ENCODE measurements around the gene NRXN2.

NRXN2 gene

DNA sequence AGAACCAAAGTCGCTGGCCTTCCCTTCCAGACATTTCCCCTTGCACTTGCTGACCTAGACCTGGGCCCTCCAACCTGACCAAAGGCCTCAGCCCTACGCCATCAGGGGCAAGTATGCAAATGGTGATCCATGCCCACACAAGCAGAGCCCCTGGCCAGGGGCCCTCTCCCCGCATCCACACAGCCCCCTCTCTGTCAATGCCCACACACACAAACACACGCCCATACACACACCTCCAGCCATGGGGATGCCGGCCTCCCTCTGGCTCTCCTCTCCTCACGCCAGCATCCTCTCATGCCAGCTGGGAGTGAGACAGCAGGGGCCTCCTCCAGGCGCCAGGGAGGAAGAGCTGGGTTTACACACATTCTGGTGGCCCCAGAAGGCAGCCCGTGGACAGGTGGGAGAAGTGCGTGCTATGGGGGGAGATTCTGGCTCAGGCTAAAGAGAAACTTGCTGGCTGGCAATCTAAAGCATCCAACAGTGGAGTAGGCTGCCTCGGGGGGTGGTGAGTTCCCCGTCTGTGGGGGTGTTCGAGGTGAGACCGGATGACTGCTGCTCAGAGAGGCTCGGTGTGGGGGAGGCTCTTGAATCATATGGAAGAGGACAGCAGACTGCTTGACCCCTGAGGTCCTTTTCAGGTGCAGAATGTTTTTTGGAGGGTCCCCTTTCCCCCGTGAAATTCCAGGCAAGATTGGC, 4.8 kb downstream of the NRXN2 start:
- no peak for TF ChIP-seq FOXM1 (IDR thresholded peaks at IDR 0.05; ENCODE audit: borderline replicate concordance, low read depth)

DNA sequence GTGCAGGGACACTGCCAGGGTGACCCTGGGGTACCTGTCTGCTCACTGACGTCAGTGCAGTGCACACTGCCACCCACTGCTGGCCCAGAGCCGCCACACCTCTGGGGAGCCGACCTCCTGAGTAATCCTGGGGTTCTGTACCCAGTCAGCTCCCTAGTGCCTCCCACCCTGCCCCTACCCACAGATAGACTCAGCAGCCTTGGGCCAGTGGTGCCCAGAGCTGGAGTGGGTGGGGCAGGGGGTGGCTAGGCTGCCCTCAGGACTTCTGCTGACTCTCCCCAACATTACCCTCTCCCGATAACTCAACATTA, 5.8 kb downstream of the NRXN2 start:
- TF ChIP-seq RAD21 (IDR thresholded peaks at IDR 0.05; ENCODE audit: low read depth): no peak
- TF ChIP-seq MAX (IDR thresholded peaks at IDR 0.05): no peak
- no peak for TF ChIP-seq CEBPB (IDR thresholded peaks at IDR 0.05)
- TF ChIP-seq EGR1 (IDR thresholded peaks at IDR 0.05): no peak
- no peak for TF ChIP-seq YY1 (IDR thresholded peaks at IDR 0.05; ENCODE audit: low read depth)

DNA sequence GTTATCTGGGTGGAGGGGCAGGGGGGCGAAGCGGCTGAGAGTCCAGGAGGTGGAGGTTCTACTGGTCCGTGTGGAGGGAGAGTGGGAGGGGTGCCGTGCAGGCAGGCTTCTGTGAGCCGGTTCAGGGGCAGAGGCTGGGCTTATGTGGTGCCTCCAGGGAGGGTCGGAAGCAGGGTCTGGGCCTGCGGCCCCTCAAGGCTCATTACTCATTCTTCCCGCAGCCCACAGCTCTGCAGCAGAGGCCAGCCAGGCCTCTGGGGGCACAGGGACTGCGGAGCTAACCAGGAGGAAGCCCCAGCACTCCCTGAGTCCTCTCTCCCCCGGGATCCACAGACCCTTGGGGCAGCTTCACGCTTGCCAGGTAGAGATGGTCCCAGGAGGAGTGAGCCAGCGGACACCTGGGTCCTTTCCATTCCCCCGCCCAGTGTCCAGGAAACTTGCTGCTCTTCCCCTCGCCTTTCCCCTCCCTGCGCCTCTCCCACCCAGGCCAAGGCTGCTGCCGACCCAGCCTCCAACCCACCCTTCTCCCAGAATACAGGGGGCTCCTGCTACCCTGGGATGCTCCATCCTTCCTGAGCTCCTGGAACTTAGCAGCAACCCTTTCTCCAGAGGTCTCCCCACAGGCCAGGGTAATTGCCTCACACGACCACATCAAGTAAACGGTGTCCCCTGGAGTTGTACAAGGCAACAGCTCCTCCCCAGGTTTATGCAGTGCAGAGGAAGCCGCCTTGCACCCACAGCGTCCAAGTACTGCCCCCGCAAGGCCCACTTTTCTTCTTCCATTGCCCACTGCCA, 6.3 kb downstream of the NRXN2 start:
- TF ChIP-seq EGR1 (IDR thresholded peaks at IDR 0.05): no peak
- no peak for TF ChIP-seq RAD21 (IDR thresholded peaks at IDR 0.05; ENCODE audit: low read depth)
- TF ChIP-seq, protein P1, sequence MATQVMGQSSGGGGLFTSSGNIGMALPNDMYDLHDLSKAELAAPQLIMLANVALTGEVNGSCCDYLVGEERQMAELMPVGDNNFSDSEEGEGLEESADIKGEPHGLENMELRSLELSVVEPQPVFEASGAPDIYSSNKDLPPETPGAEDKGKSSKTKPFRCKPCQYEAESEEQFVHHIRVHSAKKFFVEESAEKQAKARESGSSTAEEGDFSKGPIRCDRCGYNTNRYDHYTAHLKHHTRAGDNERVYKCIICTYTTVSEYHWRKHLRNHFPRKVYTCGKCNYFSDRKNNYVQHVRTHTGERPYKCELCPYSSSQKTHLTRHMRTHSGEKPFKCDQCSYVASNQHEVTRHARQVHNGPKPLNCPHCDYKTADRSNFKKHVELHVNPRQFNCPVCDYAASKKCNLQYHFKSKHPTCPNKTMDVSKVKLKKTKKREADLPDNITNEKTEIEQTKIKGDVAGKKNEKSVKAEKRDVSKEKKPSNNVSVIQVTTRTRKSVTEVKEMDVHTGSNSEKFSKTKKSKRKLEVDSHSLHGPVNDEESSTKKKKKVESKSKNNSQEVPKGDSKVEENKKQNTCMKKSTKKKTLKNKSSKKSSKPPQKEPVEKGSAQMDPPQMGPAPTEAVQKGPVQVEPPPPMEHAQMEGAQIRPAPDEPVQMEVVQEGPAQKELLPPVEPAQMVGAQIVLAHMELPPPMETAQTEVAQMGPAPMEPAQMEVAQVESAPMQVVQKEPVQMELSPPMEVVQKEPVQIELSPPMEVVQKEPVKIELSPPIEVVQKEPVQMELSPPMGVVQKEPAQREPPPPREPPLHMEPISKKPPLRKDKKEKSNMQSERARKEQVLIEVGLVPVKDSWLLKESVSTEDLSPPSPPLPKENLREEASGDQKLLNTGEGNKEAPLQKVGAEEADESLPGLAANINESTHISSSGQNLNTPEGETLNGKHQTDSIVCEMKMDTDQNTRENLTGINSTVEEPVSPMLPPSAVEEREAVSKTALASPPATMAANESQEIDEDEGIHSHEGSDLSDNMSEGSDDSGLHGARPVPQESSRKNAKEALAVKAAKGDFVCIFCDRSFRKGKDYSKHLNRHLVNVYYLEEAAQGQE (IDR thresholded peaks at IDR 0.05; ENCODE audit: low read depth): no peak
- no peak for TF ChIP-seq ZBTB7A (IDR thresholded peaks at IDR 0.05; ENCODE audit: low read depth)
- TF ChIP-seq TAF1 (IDR thresholded peaks at IDR 0.05; ENCODE audit: low read depth): no peak

DNA sequence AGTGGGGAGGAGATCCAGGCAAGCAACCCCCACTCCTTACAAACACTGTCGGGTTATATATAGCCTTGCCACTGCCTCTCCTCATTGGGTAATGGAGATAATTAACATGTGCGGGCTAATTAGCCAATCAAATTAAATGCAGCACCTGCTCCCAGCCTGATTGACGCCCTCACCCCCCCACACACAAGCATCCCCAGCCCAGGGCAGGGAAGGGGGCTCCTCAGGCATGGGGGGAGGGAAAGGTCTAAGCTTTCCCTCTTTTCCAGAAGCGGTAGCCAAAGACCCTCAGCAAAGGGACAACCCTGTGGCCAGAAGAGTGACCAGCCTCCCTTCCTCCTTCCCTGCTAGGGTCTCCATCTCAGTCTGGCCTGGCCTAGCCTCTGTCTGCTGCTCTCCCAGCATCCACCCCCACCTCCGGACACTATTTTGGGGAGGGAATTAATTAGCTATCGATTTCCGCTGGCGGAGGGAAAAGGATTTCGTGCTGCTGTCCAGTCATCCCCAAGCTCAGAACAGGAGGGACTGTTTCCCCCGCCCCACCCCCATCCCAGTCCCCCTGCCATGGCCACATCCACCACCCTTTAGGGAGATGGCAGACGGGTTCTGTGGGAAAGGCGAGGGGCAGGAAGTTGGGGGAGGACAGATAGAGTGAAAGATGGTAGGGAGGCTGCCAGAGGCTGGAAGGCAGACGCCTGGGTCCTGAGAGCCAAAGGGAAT, 7.1 kb downstream of the NRXN2 start:
- TF ChIP-seq ZBTB7A (IDR thresholded peaks at IDR 0.05; ENCODE audit: low read depth) (no peak), MAX (IDR thresholded peaks at IDR 0.05) (0 out of 2 replicates have a peak, but pooled peaks have one; percentile 16)

GRCh38 chr11:64715110-64715509, 7.9 kb downstream of the NRXN2 start:
- TF ChIP-seq ZBTB7A (IDR thresholded peaks at IDR 0.05; ENCODE audit: low read depth) (no peak), MAX (IDR thresholded peaks at IDR 0.05) (no peak), FOXM1 (IDR thresholded peaks at IDR 0.05; ENCODE audit: borderline replicate concordance, low read depth) (no peak), YY1 (IDR thresholded peaks at IDR 0.05; ENCODE audit: low read depth) (no peak), TAF1 (IDR thresholded peaks at IDR 0.05; ENCODE audit: low read depth) (no peak), RAD21 (IDR thresholded peaks at IDR 0.05; ENCODE audit: low read depth) (no peak), CEBPB (IDR thresholded peaks at IDR 0.05) (no peak), TEAD4 (IDR thresholded peaks at IDR 0.05) (no peak), NFIC (IDR thresholded peaks at IDR 0.05) (no peak), CREB1 (IDR thresholded peaks at IDR 0.05; ENCODE audit: low read depth) (no peak)
- TF ChIP-seq, protein P2, sequence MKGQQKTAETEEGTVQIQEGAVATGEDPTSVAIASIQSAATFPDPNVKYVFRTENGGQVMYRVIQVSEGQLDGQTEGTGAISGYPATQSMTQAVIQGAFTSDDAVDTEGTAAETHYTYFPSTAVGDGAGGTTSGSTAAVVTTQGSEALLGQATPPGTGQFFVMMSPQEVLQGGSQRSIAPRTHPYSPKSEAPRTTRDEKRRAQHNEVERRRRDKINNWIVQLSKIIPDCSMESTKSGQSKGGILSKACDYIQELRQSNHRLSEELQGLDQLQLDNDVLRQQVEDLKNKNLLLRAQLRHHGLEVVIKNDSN (IDR thresholded peaks at IDR 0.05): no peak
- TF ChIP-seq, protein P1 (IDR thresholded peaks at IDR 0.05; ENCODE audit: low read depth): no peak

DNA sequence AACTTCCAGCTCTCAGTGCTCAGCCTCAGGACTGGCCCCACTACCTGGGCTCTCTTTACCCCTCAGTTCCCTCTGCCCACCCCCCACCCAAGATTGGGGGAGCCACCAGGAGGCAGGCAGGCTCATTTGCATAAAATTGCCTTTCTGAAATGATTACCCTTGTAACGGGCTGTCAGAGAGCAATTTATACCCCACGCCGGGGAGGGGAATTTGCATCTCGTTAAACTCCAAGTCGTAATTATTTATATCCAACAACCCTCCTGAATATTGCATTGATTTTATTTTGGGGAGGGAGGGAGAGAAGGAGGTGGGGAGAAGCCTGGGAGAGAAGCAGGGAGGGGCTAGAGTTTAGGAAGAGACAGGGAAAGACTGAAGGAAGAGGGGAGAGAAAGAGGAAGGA, 8.3 kb downstream of the NRXN2 start:
- TF ChIP-seq RAD21 (IDR thresholded peaks at IDR 0.05; ENCODE audit: low read depth) (no peak), TAF1 (IDR thresholded peaks at IDR 0.05; ENCODE audit: low read depth) (no peak), NFIC (IDR thresholded peaks at IDR 0.05) (no peak), ZBTB7A (IDR thresholded peaks at IDR 0.05; ENCODE audit: low read depth) (no peak), CEBPB (IDR thresholded peaks at IDR 0.05) (no peak), FOXM1 (IDR thresholded peaks at IDR 0.05; ENCODE audit: borderline replicate concordance, low read depth) (no peak), EGR1 (IDR thresholded peaks at IDR 0.05) (no peak)
- TF ChIP-seq, protein P1 (IDR thresholded peaks at IDR 0.05; ENCODE audit: low read depth): no peak
- TF ChIP-seq, protein P2 (IDR thresholded peaks at IDR 0.05): no peak

Measured in Ishikawa (cell line).